ENCODE measurements around the gene ENG. TPM values are rescaled to one million over a fixed set of nuclear protein-coding genes. Genes with fewer than 3 reads are reported as not detected.

ENG gene
- total and polyA plus RNA-seq, 11 donors = 116 to 252 (median 144) TPM

DNA sequence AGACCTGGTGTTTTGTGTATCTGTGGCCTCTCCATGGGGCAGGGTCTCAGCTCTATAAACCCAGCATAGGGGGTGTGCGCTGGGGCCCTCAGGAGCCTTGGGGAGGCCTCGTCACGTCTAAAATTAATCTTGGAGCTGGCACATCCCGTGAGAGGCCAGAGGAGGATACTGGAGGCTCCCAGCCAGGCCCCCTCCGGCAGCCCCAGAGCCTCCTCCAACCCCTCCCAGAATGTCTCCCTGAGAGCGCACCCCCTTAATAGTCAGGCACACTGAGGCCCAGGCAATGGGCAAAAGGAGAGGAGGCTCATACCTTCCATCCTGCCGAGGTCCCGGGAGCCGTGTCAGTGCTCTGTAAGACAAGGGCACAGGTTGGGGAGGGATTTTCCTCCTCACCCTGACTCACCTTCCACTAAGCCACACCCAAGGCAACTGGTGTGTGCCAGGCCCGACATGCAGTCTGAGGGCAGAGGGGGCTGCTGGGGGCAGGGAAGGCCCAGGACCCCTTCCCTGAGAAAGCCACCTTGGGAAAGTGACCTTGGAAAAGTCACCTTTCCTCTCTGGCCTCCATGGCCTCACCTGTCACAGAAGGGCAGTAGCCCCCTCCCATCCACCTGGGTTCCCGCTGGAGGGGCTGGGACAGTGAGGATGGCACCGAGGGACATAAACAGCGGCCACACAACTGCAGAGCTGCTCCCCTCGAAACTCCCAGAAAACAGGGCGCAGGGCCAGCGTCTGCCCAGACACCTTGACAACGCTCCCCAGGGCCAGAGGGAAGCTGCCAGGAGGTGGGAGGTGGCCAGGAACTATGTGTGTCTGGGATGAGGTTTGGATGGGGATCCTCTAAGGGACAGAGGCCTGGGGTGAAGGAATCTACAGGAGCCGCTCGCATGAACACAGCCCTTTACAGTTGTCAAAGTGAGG is 20.1 kb upstream of the ENG start:
- DNase-seq (peak in 2 of 5 donors; percentile 37 to 72), ATAC-seq (peak; percentile 1 to 10 (median 4))
- Histone ChIP-seq H3K27me3 (no peaks in the 10 kb centered on the region), H3K9me3 (no peaks in the 10 kb centered on the region), H3K36me3 (peaks cover 0 to 40% (median 27%) of the 10 kb centered on the region in 9 donors), H3K27ac (peak overlapping the region; percentile 30 to 98 (median 90)), H3K4me3 (peak overlapping the region in 7 of 12 donors; percentile 3 to 94 (median 69)), H3K4me1 (peaks cover 3 to 68% (median 49%) of the 10 kb centered on the region in 12 donors)
- intact Hi-C loops (cut with DNase I) = loop anchor here in 9 of 10 donors (5.0 kb wide), 7 partner anchors 38 to 282 kb away; partner anchors contain the start of genes FPGS (in 5 of the 9), TOR2A (in 4 of the 9), CDK9 (in 2 of the 9) and ST6GALNAC4 (in 2 of the 9)
- WGBS, 4 donors = 63 to 70% (median 65%) methylated on average over 13 to 19 of the region's 19 CpGs
- TF ChIP-seq, protein P1, sequence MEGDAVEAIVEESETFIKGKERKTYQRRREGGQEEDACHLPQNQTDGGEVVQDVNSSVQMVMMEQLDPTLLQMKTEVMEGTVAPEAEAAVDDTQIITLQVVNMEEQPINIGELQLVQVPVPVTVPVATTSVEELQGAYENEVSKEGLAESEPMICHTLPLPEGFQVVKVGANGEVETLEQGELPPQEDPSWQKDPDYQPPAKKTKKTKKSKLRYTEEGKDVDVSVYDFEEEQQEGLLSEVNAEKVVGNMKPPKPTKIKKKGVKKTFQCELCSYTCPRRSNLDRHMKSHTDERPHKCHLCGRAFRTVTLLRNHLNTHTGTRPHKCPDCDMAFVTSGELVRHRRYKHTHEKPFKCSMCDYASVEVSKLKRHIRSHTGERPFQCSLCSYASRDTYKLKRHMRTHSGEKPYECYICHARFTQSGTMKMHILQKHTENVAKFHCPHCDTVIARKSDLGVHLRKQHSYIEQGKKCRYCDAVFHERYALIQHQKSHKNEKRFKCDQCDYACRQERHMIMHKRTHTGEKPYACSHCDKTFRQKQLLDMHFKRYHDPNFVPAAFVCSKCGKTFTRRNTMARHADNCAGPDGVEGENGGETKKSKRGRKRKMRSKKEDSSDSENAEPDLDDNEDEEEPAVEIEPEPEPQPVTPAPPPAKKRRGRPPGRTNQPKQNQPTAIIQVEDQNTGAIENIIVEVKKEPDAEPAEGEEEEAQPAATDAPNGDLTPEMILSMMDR (IDR thresholded peaks at IDR 0.05) = no peak
- TF ChIP-seq POLR2A (IDR thresholded peaks at IDR 0.05) = no peak

GRCh38 chr9:127873886-127874285 is 19.4 kb upstream of the ENG start:
- peaks cover 3 to 75% (median 51%) of the 10 kb centered on the region in 12 donors for H3K4me1 ChIP-seq

DNA sequence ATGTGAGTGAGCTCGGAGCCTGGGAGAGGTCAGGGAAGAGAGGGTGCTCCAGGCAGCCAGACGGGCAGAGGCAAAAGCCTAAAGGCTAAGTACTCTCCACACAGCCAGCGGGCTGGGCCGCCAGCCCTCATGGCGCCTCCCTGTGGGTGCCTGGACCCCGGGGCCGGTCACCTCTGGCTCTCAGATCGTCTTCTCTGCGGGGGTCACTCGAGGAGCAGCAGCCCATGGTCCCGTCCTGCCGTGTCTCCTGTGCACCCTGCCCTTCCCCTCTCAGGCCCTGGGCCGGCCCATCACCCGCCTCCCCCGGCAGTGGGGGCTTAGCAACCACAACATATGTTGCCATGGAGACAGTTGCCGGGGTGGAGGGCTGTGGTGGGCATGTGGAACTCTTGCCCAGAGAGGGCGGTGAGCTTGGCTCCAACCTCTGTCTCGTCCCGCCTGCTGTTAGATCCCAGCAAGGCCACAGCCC is 18.8 kb upstream of the ENG start:
- H3K9me3 ChIP-seq = no peaks in the 10 kb centered on the region
- intact Hi-C loops (cut with DNase I) = loop anchor here in 9 of 10 donors (2.0 to 5.0 kb wide), 8 partner anchors 39 to 281 kb away; partner anchors contain the start of genes TOR2A (in 5 of the 9), FPGS (in 4 of the 9), CDK9 (in 2 of the 9) and ST6GALNAC4 (in 2 of the 9)
- DNase-seq = no peak
- TF ChIP-seq POLR2A (IDR thresholded peaks at IDR 0.05) = no peak
- TF ChIP-seq, protein P1 (IDR thresholded peaks at IDR 0.05) = no peak
- no peaks in the 10 kb centered on the region for H3K27me3 ChIP-seq
- no peak for ATAC-seq
- 62 to 74% (median 71%) methylated on average over 16 to 19 of the region's 19 CpGs for WGBS, 4 donors
- peaks cover 3 to 74% (median 51%) of the 10 kb centered on the region in 12 donors for H3K4me1 ChIP-seq
- H3K27ac ChIP-seq = peak overlapping the region in 10 of 12 donors; percentile 9 to 96 (median 90)
- peak overlapping the region in 2 of 12 donors; percentile 3 to 94 for H3K4me3 ChIP-seq
- H3K36me3 ChIP-seq = peaks cover 0 to 50% (median 34%) of the 10 kb centered on the region in 9 donors

More at GRCh38 chr9:127873886-127874285, 19.4 kb upstream of the ENG start:
- 25 to 45% (median 39%) methylated on average over 7 to 10 of the region's 10 CpGs for WGBS, 4 donors
- Histone ChIP-seq H3K9me3 (no peaks in the 10 kb centered on the region), H3K27ac (peak overlapping the region in 11 of 12 donors; percentile 30 to 98 (median 91)), H3K36me3 (peaks cover 0 to 47% (median 31%) of the 10 kb centered on the region in 9 donors), H3K27me3 (no peaks in the 10 kb centered on the region), H3K4me3 (peak overlapping the region in 7 of 12 donors; percentile 3 to 94 (median 15))
- intact Hi-C loops (cut with DNase I) = loop anchor here in 9 of 10 donors (2.0 to 5.0 kb wide), 8 partner anchors 38 to 282 kb away; partner anchors contain the start of genes TOR2A (in 5 of the 9), FPGS (in 4 of the 9), CDK9 (in 2 of the 9) and ST6GALNAC4 (in 2 of the 9)
- DNase-seq = peak; percentile 81 to 93 (median 84)
- TF ChIP-seq, protein P1 (IDR thresholded peaks at IDR 0.05) = no peak
- TF ChIP-seq POLR2A (IDR thresholded peaks at IDR 0.05) = no peak
- ATAC-seq = peak; percentile 50 to 67 (median 57)

Measured in heart left ventricle (tissue), 16 donors.